ENCODE measurements around the gene RUFY4. TPM values are rescaled to one million over a fixed set of nuclear protein-coding genes. Genes with fewer than 3 reads are reported as not detected.

RUFY4 gene
- total and polyA plus RNA-seq, 2 of the 13 experiments (the other 11 are each of a cell fraction or from before 2014, with no cell fraction given) = not detected

DNA sequence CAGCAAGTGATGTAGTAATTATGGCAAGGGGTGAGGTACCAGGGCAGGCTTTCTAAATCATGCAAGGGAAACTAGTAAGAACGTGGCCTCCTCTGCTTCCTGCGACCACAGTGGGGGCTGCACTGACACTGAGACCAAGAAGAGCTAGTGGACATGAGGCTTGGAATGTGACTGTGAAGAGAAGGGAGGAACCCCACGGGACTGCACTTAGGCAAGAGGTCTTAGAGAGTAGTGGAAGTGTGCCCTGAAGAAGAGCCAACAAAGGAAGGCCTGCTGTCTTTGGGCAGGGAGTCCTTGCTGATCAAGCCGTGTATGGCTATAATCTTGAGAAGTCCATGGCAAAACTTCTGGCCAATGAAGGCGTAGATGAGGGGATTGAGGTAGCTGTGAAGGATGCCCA, 8.9 kb upstream of the RUFY4 start:
- Histone ChIP-seq H3K4me3 (replicated peaks in 1 of 3; ENCODE audit: insufficient read depth in 1 of 3, low read depth in 2 of 3, low read length in 3 of 3) (no peak overlapping the region), H3K79me2 (ENCODE audit: insufficient read depth, low read length) (no peaks in the 10 kb centered on the region), H4K20me1 (ENCODE audit: insufficient read depth, low read length) (no peaks in the 10 kb centered on the region), H3K4me1 (ENCODE audit: insufficient read depth, low read length) (no peaks in the 10 kb centered on the region), H3K4me2 (ENCODE audit: low read depth, low read length) (no peak overlapping the region), H3K36me3 (replicated peaks in 1 of 2; ENCODE audit: control insufficient read depth in 1 of 2, insufficient read depth in 2 of 2, low read length in 2 of 2) (no peaks in the 10 kb centered on the region), H2AFZ (ENCODE audit: low read length) (no peak overlapping the region), H3K27ac (ENCODE audit: extremely low read length, insufficient read depth, low read length) (no peak overlapping the region), H3K9ac (ENCODE audit: insufficient read depth, low read depth, low read length) (no peak overlapping the region), H3K9me3 (ENCODE audit: low read length) (no peaks in the 10 kb centered on the region), H3K27me3 (ENCODE audit: control insufficient read depth in 1 of 2, insufficient read depth in 2 of 2, low read length in 2 of 2) (peaks cover 8 to 61% of the 10 kb centered on the region in 2 experiments; a peak in 3 of 5 replicates)
- FAIRE-seq (no peak), DNase-seq (ENCODE audit: low spot score) (no peak), ATAC-seq (no peak)
- ChIA-PET POLR2A (no interaction called here), CTCF (ENCODE audit: low intra/inter-chr PET ratio, low total read pairs) (no interaction called here)
- BruUV-seq (replicated peaks) = no TSS peak
- TF ChIP-seq ZNF572 (CRISPR knock-in tag; IDR thresholded peaks at IDR 0.05) = no peak
- no peak for TF ChIP-seq WIZ (CRISPR knock-in tag; IDR thresholded peaks at IDR 0.05)
- no peak for TF ChIP-seq HDAC2 (CRISPR knock-in tag; IDR thresholded peaks at IDR 0.05)
- no peak for TF ChIP-seq ATRX (CRISPR knock-in tag; IDR thresholded peaks at IDR 0.05; ENCODE audit: borderline replicate concordance)
- TF ChIP-seq TGIF2 (CRISPR knock-in tag; IDR thresholded peaks at IDR 0.05) = no peak
- no peak for TF ChIP-seq ZNF253 (CRISPR knock-in tag; IDR thresholded peaks at IDR 0.05; ENCODE audit: borderline replicate concordance)
- no peak for TF ChIP-seq ZFP36L2 (CRISPR knock-in tag; IDR thresholded peaks at IDR 0.05)
- no peak for TF ChIP-seq SUZ12 (IDR thresholded peaks at IDR 0.05; ENCODE audit: low read depth, low read length)
- no peak for TF ChIP-seq ZNF263 (CRISPR knock-in tag; IDR thresholded peaks at IDR 0.05)
- TF ChIP-seq, protein P1, sequence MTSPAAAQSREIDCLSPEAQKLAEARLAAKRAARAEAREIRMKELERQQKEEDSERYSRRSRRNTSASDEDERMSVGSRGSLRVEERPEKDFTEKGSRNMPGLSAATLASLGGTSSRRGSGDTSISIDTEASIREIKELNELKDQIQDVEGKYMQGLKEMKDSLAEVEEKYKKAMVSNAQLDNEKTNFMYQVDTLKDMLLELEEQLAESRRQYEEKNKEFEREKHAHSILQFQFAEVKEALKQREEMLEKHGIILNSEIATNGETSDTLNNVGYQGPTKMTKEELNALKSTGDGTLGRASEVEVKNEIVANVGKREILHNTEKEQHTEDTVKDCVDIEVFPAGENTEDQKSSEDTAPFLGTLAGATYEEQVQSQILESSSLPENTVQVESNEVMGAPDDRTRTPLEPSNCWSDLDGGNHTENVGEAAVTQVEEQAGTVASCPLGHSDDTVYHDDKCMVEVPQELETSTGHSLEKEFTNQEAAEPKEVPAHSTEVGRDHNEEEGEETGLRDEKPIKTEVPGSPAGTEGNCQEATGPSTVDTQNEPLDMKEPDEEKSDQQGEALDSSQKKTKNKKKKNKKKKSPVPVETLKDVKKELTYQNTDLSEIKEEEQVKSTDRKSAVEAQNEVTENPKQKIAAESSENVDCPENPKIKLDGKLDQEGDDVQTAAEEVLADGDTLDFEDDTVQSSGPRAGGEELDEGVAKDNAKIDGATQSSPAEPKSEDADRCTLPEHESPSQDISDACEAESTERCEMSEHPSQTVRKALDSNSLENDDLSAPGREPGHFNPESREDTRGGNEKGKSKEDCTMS (CRISPR knock-in tag; conservative IDR thresholded peaks at IDR 0.05) = no peak
- TF ChIP-seq EEA1 (CRISPR knock-in tag; IDR thresholded peaks at IDR 0.05; ENCODE audit: borderline replicate concordance) = no peak
- TF ChIP-seq ZNF337 (CRISPR knock-in tag; IDR thresholded peaks at IDR 0.05; ENCODE audit: borderline replicate concordance, low read depth) = no peak
- TF ChIP-seq NFE2L1 (CRISPR knock-in tag; IDR thresholded peaks at IDR 0.05; ENCODE audit: borderline replicate concordance) = no peak
- no peak for TF ChIP-seq MTERF4 (CRISPR knock-in tag; IDR thresholded peaks at IDR 0.05)
- TF ChIP-seq ZNF44 (CRISPR knock-in tag; IDR thresholded peaks at IDR 0.05) = no peak
- TF ChIP-seq HCFC1 (IDR thresholded peaks at IDR 0.05; ENCODE audit: low read depth, low read length) = no peak
- TF ChIP-seq CEBPG (CRISPR knock-in tag; IDR thresholded peaks at IDR 0.05) = no peak
- TF ChIP-seq, protein P2, sequence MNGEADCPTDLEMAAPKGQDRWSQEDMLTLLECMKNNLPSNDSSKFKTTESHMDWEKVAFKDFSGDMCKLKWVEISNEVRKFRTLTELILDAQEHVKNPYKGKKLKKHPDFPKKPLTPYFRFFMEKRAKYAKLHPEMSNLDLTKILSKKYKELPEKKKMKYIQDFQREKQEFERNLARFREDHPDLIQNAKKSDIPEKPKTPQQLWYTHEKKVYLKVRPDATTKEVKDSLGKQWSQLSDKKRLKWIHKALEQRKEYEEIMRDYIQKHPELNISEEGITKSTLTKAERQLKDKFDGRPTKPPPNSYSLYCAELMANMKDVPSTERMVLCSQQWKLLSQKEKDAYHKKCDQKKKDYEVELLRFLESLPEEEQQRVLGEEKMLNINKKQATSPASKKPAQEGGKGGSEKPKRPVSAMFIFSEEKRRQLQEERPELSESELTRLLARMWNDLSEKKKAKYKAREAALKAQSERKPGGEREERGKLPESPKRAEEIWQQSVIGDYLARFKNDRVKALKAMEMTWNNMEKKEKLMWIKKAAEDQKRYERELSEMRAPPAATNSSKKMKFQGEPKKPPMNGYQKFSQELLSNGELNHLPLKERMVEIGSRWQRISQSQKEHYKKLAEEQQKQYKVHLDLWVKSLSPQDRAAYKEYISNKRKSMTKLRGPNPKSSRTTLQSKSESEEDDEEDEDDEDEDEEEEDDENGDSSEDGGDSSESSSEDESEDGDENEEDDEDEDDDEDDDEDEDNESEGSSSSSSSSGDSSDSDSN (CRISPR knock-in tag; IDR thresholded peaks at IDR 0.05) = no peak
- no peak for TF ChIP-seq IRX3 (CRISPR knock-in tag; IDR thresholded peaks at IDR 0.05; ENCODE audit: borderline replicate concordance, low read depth)
- intact Hi-C loops (cut with micrococcal nuclease; ENCODE audit: unreplicated experiment) = no loop called here
- in situ Hi-C loops (cut with HindIII; ENCODE audit: extremely low pct_ligation_motif_present, low pct_unique_long_range_greater_than_20kb) = no loop called here
- WGBS (ENCODE audit: low lambda C conversion rate) = 2% methylated on average over 5 of the region's 5 CpGs
